HG03558 (cell line): ENCODE results near the gene CCDC12.

Experiments
- ATAC-seq: cut with Tn5 transposase; IDR thresholded peaks from one replicate; pipeline ENCODE4 v1.9.1; 2021; ENCODE audit warnings: moderate number of reproducible peaks; ENCODE audit not compliant: unreplicated experiment; ENCODE audit errors: extremely low read depth

CCDC12 gene

DNA sequence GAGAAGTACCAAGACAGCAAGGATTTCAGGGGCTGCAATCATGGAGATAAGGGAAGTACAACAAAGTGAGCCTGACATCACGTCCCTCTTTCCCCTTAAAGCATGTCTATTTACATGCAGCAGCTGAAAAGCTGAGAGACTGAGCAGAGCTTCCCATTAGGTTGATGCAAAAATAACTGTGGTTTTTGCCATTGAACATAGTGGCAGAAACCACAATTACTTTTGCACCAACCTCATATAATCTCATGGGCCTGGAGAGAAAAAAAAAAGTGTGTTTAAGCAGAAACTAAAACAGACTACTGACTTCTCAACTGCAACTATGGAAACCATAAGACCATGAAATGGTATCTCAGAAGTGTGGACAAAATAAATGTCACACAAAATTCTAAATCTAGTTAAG lies 48.3 kb downstream of the CCDC12 start:
- no peak for ATAC-seq

DNA sequence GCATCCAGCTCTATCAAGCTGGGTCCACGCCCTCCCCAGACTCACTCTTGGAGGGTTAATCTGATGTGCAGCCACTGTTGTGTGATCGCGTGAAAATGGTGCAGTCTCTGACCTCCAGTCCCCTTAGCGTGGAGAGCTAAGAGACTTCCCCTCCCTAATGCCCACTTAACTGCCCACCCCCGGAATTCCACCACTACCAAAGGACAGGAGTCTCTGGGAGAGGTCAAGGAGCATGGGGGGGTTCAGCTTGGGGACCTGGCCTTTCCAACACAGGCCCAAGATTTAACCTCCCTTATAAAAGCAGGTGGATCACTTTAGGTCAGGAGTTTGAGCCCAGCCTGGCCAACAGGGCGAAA lies 48.8 kb downstream of the CCDC12 start:
- ATAC-seq, result no peak

DNA sequence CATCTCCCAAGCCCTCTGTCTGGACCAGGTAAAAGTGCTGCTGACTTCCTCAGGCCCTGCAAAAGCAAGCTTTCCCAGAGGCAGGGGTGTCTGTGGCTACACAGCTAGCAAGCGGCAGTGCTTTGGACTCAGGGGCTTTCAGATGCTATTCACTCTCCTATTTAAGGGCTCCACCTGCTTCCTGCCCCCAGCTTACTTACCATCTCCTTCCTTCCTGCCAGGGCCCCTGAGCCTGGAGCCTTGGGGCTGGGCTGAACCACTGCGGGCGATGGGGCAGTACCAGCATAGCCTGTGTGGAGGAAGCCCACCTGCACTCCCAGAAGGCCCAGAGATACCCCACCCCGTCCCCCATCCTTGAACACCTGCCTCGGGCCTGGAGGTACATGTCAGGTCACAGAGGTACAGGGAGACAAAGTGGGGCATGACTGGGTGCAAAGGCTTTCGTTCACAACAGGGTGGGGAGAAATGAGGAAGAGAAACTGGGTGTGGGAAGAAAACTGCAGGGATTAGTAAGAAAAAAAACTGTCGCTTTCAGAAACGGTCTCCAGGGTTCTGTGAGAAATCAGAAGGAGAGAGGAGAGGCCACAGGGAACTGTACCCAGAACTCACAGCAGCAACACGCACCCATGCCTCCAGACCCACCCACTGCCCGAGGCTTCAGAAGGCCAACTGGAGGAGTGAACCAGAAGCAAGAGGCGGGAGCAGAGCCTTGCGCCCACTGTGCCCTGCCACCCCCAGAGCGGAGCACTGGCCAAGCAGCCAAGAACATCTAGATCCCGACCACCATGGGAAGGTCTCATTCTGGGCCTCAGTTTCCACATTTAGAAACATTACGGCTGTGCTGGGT lies 49.5 kb downstream of the CCDC12 start:
- no peak for ATAC-seq

DNA sequence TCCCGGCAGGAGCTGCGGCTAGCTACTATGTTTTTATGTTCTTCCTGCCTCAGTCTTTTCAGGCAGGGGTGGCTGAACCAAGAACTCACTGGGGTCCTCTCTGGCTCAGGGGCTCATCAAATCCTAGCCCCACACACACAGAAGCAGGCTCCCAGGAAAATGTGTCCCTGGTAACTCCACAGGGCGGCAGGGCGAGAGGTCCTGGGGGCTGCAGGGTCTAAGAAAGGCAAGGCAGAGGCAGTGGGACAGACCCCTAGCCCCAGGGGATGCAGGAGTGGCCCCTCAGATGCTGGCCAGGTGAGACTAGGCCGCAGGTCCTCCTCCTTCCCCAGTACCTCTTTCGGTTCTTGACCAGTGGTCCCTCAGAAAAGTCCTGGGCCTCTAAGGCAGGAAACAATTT lies 50.1 kb downstream of the CCDC12 start:
- ATAC-seq, result no peak

DNA sequence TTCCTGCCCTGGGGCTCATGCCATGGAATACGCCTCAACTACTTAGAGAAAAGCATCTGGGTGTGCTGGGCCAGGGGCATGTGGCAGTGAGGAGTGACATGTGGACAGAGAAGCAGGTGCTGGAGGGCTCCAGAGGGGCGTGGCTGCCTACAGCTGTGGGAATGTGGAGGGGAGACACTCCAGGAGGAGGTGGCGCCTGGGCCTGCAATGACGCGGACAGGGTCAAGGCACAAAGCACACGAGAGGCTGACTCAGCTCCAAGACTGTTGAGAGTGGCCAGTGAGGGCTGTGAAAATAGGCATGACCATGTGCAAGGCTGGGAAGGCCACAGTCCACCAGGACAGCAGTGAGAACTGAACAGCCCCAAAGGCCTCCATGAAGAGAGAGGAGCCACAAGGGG lies 50.5 kb downstream of the CCDC12 start:
- ATAC-seq, result no peak

DNA sequence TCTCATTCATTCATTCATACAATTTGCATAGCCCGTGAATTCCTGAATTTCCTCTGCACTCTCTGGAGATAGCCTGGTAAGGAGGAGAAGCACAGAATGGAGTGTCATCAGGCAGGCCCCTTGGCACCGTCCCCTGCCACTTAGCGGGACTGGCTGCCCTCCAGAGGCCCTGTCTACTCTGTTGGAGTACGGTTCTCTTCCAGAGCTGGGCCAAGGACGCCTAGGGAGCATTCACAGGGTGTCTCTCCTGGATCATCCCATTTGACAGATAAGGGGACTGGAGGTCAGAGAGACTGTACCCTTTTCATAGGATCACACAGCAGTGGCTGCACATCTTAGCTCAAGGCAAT lies 51.0 kb downstream of the CCDC12 start:
- ATAC-seq, result no peak

DNA sequence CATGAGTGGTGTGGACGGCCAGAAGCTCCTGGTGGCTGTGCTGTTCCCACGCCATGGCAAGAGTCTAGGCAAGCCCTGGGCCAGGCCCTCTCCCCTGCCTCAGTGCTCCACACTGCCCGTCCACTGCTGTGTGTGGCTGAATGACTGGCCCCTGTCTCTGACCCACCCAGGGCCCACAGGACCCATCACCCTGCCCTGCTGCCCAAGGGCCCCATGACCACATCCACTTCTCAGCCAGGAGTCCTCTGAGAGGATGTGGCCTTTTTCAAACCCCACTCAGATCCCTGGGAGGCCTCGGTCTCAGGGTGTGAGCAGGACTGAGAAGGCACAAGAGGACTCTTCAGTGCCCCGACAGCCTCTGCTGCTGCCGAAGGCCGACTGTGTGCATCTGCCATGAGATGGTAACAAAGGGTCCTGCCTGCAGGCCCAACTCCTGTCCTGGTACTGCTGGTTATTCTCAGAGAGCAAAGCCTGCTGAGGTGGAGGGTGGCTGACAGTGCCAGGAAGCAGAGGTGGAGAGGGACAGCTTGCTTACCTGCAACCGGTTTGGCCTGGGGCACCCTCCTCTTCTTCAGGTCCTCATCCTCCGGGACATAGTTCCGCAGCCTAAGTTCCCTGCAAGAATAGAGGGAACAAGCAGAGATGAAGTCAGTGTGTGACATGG lies 51.5 kb downstream of the CCDC12 start:
- ATAC-seq, result no peak

DNA sequence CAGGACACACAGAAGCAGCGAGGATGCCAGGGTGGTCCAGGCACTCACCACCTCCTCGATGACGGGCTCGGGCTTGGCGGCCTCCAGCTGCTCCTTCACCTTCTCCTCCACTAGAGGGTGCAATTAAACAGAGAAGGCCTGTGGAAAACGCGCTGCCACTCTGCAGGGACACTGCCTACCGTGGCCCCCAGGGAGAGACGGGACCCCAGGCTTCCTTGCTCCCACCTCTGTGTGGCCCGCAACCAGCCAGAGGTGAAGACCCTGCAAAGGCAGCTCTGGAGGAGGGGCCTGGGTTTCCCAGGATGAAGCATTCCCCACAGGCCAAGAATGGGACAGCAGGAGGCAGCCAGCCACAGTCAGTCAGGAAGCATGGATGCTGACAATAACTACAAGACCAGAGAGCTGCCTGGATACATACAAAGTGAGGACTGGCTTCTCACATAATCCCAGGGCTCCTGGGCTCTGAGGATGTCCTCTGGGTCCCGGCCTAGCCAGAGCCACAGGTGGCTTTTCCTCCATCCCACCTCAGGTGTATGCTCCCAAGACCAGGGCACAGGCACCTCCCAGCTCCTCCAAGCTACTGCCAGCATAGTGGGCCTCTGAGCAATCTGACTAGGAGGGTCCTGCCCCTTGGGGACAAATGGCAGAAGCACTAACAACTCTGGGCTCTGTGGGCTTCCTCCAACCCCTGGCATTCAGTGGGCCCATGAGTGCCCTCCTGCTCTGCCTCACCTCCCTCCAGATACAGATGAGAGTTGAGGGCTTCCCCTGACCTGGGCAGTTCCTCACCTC lies 52.8 kb downstream of the CCDC12 start:
- no peak for ATAC-seq

DNA sequence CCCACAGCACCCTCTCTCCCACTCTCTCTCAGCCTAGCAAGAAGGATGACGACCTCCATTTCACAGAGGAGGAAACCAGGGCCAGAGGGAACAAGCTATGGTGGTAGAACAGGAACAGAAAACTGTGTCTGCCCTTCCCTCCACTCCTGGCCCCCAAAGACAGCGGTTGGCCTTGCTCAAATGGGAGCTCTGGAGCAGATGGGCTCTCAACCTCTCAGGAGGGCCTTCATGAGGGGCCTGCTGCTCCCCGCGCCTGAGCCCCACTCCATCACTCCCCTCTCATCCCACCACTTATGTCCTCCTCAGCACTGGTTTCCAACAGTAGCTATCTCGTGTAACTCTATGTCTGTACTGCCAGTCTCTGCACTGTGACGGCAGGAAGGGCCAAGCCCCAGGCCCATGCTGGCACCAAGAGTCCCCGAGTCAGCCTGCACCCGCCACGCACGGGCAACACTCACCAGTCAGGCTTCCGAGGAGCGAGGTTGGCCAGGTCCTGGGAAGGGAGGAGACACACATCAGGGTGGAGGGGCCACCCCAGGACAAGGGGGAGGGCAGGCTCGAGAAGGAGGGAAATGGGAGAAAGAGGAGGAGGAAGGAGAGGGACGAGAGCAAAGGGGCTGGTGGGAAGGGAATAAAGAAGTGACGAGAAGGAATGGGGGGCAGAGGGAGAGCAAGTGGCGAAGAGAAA lies 53.5 kb downstream of the CCDC12 start:
- ATAC-seq, result no peak

DNA sequence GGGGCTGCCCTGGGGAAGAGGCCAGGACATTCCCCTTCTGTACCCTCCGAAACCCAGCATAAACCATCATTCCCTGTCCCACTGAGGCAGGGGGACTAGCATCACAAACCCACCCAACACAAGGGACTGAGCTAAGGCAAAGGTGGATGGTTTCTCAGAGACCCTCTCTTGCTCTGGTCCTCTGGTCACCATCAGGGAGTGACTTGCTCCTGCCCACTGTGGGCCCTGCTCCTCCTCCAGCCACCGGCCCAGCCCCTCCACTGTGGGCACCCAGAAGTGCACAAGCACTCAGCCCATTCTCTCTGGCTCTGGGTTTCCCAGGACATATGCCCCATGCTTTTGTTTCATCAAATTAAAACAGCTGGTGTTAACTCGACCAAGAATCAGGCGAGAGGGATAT lies 54.1 kb downstream of the CCDC12 start:
- ATAC-seq, result no peak

DNA sequence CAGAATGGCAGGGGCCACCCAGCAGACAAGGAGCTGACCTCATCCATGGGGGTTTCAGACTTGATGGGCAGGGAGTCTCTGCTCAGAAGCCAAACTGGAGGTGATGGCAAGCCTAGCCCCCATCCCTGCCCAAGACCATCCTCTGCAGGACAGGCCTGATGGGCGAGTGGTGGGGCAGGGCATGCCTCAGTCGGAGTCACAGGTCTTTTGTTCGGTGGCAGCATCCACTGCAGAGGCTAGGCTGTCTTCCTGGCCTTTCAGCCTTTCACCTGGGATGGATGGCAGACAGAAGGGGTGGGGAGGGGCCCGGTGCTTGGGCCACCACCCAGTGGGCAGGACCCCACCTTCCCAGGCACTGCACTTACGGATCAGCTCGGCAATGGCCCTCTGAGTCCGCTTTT lies 54.7 kb downstream of the CCDC12 start:
- no peak for ATAC-seq

DNA sequence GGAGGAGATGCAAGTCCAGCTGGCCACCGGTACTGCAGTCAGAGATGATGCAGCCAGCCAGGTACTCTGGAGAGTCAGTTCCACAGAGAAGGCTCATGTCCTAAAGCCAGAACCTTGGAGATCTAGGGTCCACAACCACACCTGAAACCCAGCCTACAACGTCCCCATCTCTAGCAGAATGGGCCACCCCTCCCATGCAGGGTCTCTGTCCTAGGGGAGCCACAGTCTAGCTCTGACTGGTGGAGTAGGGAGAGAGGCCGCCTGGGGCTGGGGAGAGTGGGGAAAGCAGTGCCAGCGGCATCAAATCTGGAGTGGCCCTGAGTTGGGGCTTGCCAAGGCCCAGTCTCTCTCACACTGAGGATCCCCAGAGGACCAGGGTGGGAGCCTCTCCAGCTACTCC lies 55.5 kb downstream of the CCDC12 start:
- ATAC-seq, result no peak

DNA sequence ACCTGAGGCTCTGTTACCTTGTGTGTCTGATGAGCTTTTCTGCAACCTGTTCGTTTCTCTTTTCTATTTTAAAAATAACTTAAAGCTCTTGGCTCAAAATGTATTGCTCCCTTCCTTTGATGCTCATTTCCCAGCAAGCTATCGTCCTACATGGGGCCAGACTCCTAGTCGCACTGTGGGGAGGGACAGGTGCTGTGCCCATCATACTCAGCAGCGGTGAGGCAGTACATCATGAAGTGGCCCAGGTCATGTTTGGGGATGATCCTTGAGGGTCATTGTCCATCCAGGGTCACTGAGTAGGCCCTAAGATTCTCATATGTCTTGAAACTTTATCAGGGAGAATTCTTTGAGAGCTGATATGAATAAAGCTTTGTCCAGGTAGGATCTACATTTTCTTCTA lies 57.9 kb downstream of the CCDC12 start:
- no peak for ATAC-seq

DNA sequence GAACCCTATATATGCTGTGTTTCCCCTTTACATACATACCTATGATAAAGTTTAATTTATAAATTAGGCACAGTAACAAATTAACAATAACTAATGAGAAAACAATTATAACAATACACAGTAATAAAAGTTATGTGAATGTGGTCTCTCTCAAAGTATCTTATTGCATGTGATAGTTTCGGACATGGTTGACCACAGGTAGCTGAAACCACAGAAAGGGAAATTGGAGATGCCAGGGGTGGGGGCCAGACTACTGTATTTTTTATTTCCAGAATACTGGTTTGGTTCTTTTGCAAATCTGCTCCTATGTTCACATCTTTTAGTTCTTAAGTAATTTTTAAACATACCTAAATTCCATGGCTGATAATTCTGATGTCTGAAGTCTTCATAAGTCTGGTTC lies 58.3 kb downstream of the CCDC12 start:
- no peak for ATAC-seq

DNA sequence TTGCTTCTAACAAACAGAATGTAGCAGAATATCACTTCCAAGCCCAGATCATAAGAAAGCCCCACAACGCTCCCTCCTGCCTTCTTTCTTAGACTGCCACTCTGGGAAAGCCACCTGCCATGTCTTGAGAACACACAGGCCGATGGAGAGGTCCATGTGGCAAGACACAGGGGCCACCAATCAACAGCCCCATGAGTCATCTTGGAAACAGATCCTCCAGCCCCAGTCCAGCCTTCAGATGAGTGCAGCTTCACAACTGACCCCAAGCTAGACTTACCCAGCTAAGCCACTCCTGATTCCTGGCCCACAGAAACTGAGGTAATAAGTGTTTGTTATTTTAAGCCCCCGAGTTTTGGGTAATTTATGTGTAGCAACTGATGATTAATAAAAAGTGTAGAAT lies 59.3 kb downstream of the CCDC12 start:
- ATAC-seq, result no peak

DNA sequence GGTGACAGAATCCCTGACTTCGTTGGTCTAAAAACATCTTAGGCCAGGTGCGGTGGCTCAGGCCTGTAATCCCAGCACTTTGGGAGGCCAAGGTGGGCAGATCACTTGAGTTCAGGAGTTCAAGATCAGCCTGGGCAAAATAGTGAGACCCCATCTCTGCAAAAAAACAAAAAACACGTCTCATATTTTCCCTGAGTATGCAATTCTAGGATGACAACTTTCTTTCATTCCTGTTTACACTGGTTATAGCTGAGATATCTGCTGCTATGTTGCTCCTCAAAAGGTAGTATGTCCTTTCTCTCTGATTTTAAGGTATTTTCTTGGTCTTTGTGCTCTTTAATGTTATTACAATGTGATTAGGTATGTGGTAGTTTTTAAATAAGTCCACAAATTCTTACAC lies 59.7 kb downstream of the CCDC12 start:
- no peak for ATAC-seq

DNA sequence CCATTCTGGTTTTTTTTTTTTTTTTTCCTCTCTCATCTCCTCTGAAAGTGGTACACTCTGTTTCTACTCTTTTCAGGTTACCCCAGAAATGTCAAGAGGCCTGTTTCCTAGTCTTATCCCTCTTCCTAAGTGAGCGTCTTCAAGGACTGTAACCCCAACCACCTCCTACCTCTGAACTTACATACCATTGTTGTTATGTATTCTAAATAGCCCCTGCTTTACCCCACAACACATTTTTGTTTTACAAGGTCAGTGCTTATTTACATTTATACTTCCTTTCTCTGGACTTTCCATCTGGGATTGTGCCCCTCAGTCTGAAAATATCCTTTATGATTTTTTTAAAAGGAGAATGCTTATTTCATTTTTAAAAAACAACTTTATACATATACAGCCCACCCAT lies 60.3 kb downstream of the CCDC12 start:
- no peak for ATAC-seq

DNA sequence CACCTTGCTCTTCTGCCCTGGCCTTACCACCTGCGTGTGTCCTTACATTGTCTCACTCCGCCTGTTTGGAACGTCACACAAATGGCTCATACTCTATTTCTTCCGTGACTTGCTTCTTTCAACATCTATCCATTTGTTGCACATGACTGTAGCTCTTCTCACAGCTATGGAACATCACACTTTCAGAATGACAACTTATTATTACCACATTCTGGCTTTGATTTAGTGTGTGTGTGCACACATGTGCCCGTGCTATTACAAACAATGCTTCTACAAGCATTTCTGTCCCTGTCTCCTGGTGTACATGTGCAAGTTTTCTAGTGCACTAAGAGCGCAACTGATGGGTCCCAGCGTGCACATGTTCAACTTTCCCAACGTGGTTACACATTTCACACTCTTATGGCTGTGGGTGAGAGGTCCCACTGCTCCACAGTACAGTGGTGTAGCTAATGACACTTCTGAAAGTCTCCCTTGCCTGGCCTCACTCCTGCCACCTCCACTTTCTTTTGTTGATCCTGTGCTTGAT lies 61.2 kb downstream of the CCDC12 start:
- no peak for ATAC-seq

DNA sequence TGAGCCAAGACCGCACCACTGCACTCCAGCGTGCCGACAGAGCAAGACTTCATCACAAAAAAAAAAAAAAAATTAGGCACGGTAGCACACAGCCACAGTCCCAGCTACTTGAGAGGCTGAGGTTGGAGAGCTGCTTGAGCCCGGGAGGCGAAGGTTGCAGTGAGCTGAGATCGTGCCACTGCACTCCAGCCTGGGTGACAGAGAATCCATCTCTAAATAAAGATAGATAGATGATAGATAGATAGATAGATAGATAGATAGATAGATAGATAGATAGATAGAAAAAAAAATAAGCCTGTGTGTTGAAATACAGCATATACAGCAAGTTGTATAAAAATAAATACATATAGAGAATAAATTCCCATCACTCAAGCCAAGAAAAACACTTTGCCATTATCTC lies 61.7 kb downstream of the CCDC12 start:
- no peak for ATAC-seq

DNA sequence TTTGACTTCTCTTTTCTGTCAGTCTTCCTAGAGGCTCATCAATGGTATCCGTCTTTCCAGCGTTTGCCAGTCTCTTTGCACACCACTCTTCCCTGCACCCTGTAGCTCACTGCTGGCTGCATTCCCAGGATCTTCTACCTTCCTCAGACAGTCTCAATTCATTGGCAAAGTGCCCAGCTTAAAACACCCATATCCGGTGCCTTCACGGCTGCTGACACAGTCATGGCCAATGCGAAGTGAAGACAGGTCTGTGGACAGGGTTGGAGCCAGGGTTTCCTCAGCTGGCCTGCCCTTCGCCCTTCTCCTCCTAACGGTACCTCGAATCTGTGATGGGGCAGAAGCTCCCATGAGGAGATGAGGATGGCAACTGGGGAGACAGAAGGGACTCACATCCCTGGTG lies 62.9 kb downstream of the CCDC12 start:
- ATAC-seq, result no peak

DNA sequence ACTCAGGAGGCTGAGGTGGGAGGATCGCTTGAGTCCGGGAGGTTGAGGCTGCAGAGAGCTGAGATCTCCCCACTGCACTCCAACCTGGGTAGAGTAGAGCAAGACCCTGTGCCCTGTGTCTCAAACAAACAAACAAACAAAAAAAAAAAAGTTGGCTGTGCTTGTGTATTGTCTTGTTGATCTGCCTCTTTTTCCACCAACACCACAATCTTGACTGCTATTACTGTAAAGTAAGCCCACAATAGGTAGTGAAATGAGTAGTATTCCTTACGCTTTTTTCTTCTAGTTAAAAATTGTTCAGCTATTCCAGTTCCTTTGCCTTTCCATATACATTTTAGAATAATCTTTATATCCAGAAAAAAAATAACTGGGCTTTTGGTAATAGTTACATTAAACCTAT lies 63.6 kb downstream of the CCDC12 start:
- ATAC-seq, result no peak
